ENCODE data around the gene MUC6. TPM values are rescaled to one million over a fixed set of nuclear protein-coding genes. Genes with fewer than 3 reads are reported as not detected.
"Not testable (repeated sequence)": the region's sequence is repeated elsewhere in the genome, so short reads cannot be mapped to it uniquely, and the experiment has no call there.

MUC6 gene
- total RNA-seq, 1 experiment from 2014 or later = not detected

- no peak for DNase-seq (ENCODE audit: low read depth)
These were observed 46.4 kb downstream of the MUC6 start for GRCh38 chr11:990101-990500.

- DNase-seq (ENCODE audit: low read depth) = no peak
These were observed 48.8 kb downstream of the MUC6 start for GRCh38 chr11:987671-988070.

- no peak for DNase-seq (ENCODE audit: low read depth)
These were observed 49.6 kb downstream of the MUC6 start for GRCh38 chr11:986952-987305.

- DNase-seq (ENCODE audit: low read depth) = no peak
These were observed 50.1 kb downstream of the MUC6 start for GRCh38 chr11:986270-986951.

- DNase-seq (ENCODE audit: low read depth) = no peak
These were observed 50.7 kb downstream of the MUC6 start for GRCh38 chr11:985848-986247.

GRCh38 chr11:985406-985805 is 51.1 kb downstream of the MUC6 start:
- DNase-seq (ENCODE audit: low read depth) = no peak

GRCh38 chr11:984546-984945 is 52.0 kb downstream of the MUC6 start:
- no peak for DNase-seq (ENCODE audit: low read depth)

GRCh38 chr11:981764-982163 is 54.8 kb downstream of the MUC6 start:
- no peak for DNase-seq (ENCODE audit: low read depth)

- DNase-seq (ENCODE audit: low read depth) = no peak
These were observed 55.8 kb downstream of the MUC6 start for GRCh38 chr11:980438-981357.

- no peak for DNase-seq (ENCODE audit: low read depth)
These were observed 57.7 kb downstream of the MUC6 start for GRCh38 chr11:978781-979180.

GRCh38 chr11:977830-978720 is 58.4 kb downstream of the MUC6 start:
- DNase-seq (ENCODE audit: low read depth) = no peak

- peak; percentile 20 for DNase-seq (ENCODE audit: low read depth)
These were observed 59.9 kb downstream of the MUC6 start for GRCh38 chr11:976431-977160.

- DNase-seq (ENCODE audit: low read depth) = peak; percentile 24
These were observed 60.7 kb downstream of the MUC6 start for GRCh38 chr11:975827-976226.

GRCh38 chr11:975376-975775 is 61.1 kb downstream of the MUC6 start:
- DNase-seq (ENCODE audit: low read depth) = not testable (repeated sequence)

- no peak for DNase-seq (ENCODE audit: low read depth)
These were observed 63.3 kb downstream of the MUC6 start for GRCh38 chr11:973237-973636.

- no peak for DNase-seq (ENCODE audit: low read depth)
These were observed 63.9 kb downstream of the MUC6 start for GRCh38 chr11:972523-973211.

- DNase-seq (ENCODE audit: low read depth) = no peak
These were observed 64.7 kb downstream of the MUC6 start for GRCh38 chr11:971731-972365.

GRCh38 chr11:971092-971690 is 65.3 kb downstream of the MUC6 start:
- DNase-seq (ENCODE audit: low read depth) = no peak

- DNase-seq (ENCODE audit: low read depth) = no peak
These were observed 66.1 kb downstream of the MUC6 start for GRCh38 chr11:970319-970871.

Data from HT1080 (cell line).